ENCODE data around the gene MSH5. TPM values are rescaled to one million over a fixed set of nuclear protein-coding genes. Genes with fewer than 3 reads are reported as not detected.
A peak's percentile ranks its signal among the peaks of the same experiment; 100 is the strongest.
"Not testable (repeated sequence)": the region's sequence is repeated elsewhere in the genome, so short reads cannot be mapped to it uniquely, and the experiment has no call there.

Gene MSH5
- total RNA-seq, 1 experiment from 2014 or later = 22.7 TPM

DNA sequence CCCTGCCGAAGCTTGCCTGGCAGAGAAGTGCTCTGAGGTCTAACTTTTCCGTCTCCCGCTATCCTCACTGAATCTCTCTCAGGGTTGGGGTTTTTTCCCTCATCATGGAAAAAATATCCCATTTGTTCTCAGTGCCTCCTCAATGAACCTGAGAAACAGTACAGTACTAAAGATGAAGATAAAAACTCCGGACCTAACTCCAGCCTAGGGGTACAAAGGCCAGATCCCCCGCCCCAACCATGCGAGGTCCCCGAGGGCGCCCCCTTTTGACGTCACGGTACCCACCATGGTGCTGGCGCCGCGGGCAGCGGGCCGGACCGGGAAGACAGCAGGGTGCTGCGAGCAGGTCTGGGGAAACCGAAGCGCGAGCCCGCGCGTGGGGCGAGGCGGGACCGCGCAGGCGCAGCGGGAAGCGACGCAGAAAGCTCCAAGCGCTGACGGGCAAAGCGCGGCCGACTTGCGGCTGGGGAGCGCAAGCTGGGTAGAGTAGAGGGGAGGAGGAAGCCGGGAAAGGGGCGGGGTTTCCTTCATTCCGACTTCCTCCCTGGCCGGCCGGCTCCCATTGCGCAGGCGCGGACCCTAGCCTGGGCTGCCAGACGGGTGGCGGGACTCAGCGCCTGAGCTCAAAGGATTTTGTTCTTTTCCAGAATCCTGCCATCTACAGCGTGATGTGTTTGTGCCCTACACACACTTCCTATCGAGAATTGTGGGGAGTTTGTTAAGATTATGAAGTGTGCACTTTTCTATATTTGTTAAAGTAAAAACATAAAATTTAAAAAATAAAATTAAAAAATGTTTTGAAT, 66.9 kb downstream of the MSH5 start, which contains the start of gene LSM2:
Gene LSM2 (minus strand): TSS at position 497 of the 803 bp plus-strand sequence. CDS start 209 bp downstream, at position 288.
- no peaks in the 10 kb centered on the region for H3K27me3 ChIP-seq (ENCODE audit: low read length)

DNA sequence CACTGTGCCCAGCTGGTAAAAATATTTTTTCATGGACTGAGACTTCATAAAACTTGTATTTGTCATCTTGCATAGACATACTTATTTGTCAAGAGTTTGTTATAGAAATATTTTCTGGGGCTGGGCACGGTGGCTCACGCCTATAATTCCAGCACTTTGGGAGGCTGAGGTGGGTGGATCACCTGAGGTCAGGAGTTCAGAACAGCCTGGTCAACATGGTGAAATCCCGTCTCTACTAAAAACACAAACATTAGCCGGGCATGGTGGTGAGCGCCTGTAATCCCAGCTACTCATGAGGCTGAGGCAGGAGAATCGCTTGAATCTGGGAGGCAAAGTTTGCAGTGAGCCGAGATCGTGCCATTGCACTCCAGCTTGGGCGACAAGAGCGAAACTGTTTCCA, 68.8 kb downstream of the MSH5 start:
- H3K27me3 ChIP-seq (ENCODE audit: low read length); ATAC-seq; intact Hi-C loops (cut with micrococcal nuclease); H3K27ac ChIP-seq (ENCODE audit: low read length); H3K9me3 ChIP-seq (ENCODE audit: low read length); H3K9me2 ChIP-seq (replicated peaks; ENCODE audit: low read length); BruUV-seq (replicated peaks); H3K36me3 ChIP-seq (ENCODE audit: low read depth, low read length); POLR2A ChIA-PET (ENCODE audit: unreplicated experiment); H3F3A ChIP-seq (ENCODE audit: low read length, unreplicated experiment); H3K4me2 ChIP-seq (ENCODE audit: low read length); H3K4me3 ChIP-seq (ENCODE audit: low read length); H2AFZ ChIP-seq (ENCODE audit: low read length); DNase-seq; H4K20me1 ChIP-seq (ENCODE audit: low read length); H3K9ac ChIP-seq (ENCODE audit: low read length); H3K4me1 ChIP-seq (ENCODE audit: insufficient read depth, low read length): not testable (repeated sequence)
- CTCF ChIA-PET = interaction anchor here (0.6 kb wide), 1 partner anchor 209 kb away, joined by 3 read pairs; no protein-coding TSS in a partner anchor
- peaks cover 28% of the 10 kb centered on the region for H3K79me2 ChIP-seq (ENCODE audit: low read length)

More for the DNA sequence above, 66.9 kb downstream of the MSH5 start, which contains the start of gene LSM2:
- no TSS peak for BruUV-seq (replicated peaks)
- Histone ChIP-seq H3K9me2 (replicated peaks; ENCODE audit: low read length) (no peaks in the 10 kb centered on the region), H3K4me1 (ENCODE audit: insufficient read depth, low read length) (peaks cover 6% of the 10 kb centered on the region), H4K20me1 (ENCODE audit: low read length) (no peaks in the 10 kb centered on the region), H3K9ac (ENCODE audit: low read length) (peak within 1 kb of the TSS; percentile 86), H2AFZ (ENCODE audit: low read length) (peak within 1 kb of the TSS; percentile 77), H3K4me2 (ENCODE audit: low read length) (peak within 1 kb of the TSS; percentile 89), H3K4me3 (ENCODE audit: low read length) (peak within 1 kb of the TSS; percentile 73), H3K79me2 (ENCODE audit: low read length) (peaks cover 34% of the 10 kb centered on the region), H3K27ac (ENCODE audit: low read length) (peak within 1 kb of the TSS; percentile 53), H3K9me3 (ENCODE audit: low read length) (no peaks in the 10 kb centered on the region), H3F3A (ENCODE audit: low read length, unreplicated experiment) (no peaks in the 10 kb centered on the region), H3K36me3 (ENCODE audit: low read depth, low read length) (no peaks in the 10 kb centered on the region)
- ChIA-PET CTCF (interaction anchor here (0.6 to 1.0 kb wide), 7 partner anchors 9 to 361 kb away, joined by 3 to 16 read pairs (median 4); partner anchors contain the start of genes HSPA1A, HSPA1L and VARS1), POLR2A (ENCODE audit: unreplicated experiment) (interaction anchor here (0.6 to 1.6 kb wide), 7 partner anchors 8 to 165 kb away, joined by 3 to 21 read pairs (median 4); partner anchors contain the start of genes HSPA1A, HSPA1B and HSPA1L)
- DNase-seq (peak; percentile 96), ATAC-seq (peak; percentile 99)
- intact Hi-C loops (cut with micrococcal nuclease) = no loop called here
- TF ChIP-seq EZH2 (IDR thresholded peaks at IDR 0.05; ENCODE audit: low read length, unreplicated experiment) = no peak
- TF ChIP-seq, protein P1, sequence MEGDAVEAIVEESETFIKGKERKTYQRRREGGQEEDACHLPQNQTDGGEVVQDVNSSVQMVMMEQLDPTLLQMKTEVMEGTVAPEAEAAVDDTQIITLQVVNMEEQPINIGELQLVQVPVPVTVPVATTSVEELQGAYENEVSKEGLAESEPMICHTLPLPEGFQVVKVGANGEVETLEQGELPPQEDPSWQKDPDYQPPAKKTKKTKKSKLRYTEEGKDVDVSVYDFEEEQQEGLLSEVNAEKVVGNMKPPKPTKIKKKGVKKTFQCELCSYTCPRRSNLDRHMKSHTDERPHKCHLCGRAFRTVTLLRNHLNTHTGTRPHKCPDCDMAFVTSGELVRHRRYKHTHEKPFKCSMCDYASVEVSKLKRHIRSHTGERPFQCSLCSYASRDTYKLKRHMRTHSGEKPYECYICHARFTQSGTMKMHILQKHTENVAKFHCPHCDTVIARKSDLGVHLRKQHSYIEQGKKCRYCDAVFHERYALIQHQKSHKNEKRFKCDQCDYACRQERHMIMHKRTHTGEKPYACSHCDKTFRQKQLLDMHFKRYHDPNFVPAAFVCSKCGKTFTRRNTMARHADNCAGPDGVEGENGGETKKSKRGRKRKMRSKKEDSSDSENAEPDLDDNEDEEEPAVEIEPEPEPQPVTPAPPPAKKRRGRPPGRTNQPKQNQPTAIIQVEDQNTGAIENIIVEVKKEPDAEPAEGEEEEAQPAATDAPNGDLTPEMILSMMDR (conservative IDR thresholded peaks at IDR 0.05; ENCODE audit: low read depth, low read length) = peak; percentile 55

DNA sequence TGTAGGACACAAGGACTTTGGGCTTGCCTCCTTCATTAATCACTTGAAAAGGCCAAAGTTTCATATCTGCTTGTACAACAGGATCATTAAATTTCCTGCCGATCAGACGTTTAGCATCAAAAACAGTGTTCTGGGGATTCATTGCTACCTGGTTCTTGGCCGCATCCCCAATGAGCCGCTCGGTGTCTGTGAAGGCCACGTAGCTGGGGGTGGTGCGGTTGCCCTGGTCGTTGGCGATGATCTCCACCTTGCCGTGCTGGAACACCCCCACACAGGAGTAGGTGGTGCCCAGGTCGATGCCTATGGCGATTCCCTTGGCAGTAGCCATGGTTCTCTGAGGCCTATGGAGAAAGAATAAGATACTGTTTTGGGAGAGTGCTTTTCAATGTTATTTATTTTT, 71.8 kb downstream of the MSH5 start:
- H3K79me2 ChIP-seq (ENCODE audit: low read length) = peaks cover 10% of the 10 kb centered on the region
- BruUV-seq (replicated peaks) = no TSS peak
- H4K20me1 ChIP-seq (ENCODE audit: low read length) = no peaks in the 10 kb centered on the region
- no peak for DNase-seq
- H3K9ac ChIP-seq (ENCODE audit: low read length) = no peak overlapping the region
- no peaks in the 10 kb centered on the region for H3K36me3 ChIP-seq (ENCODE audit: low read depth, low read length)
- TF ChIP-seq EZH2phosphoT487 (IDR thresholded peaks at IDR 0.05; ENCODE audit: borderline replicate concordance, low read length) = no peak
- no peak for TF ChIP-seq EZH2 (IDR thresholded peaks at IDR 0.05; ENCODE audit: low read length, unreplicated experiment)
- TF ChIP-seq, protein P1 (conservative IDR thresholded peaks at IDR 0.05; ENCODE audit: low read depth, low read length) = no peak
- peaks cover 6% of the 10 kb centered on the region for H3K4me1 ChIP-seq (ENCODE audit: insufficient read depth, low read length)
- no peak overlapping the region for H2AFZ ChIP-seq (ENCODE audit: low read length)
- H3K9me2 ChIP-seq (replicated peaks; ENCODE audit: low read length) = no peaks in the 10 kb centered on the region
- no peak overlapping the region for H3K4me3 ChIP-seq (ENCODE audit: low read length)
- CTCF ChIA-PET = no interaction called here
- H3F3A ChIP-seq (ENCODE audit: low read length, unreplicated experiment) = no peaks in the 10 kb centered on the region
- POLR2A ChIA-PET (ENCODE audit: unreplicated experiment) = no interaction called here
- no peak for ATAC-seq
- H3K27ac ChIP-seq (ENCODE audit: low read length) = no peak overlapping the region
- H3K9me3 ChIP-seq (ENCODE audit: low read length) = no peaks in the 10 kb centered on the region
- no peak overlapping the region for H3K4me2 ChIP-seq (ENCODE audit: low read length)
- intact Hi-C loops (cut with micrococcal nuclease) = no loop called here
- H3K27me3 ChIP-seq (ENCODE audit: low read length) = no peaks in the 10 kb centered on the region

Small RNA genes lying within 50 kb of the gene (microRNA-seq; reads per million reads assigned to microRNA genes)
- not detected for gene MIR4646 (ENCODE audit: unreplicated experiment)

Other genes starting within 250 kb of the MSH5 start
- 25.6 and 32.9 TPM in 2 replicates for gene MICB, start 241.9 kb upstream of the MSH5 start, total RNA-seq (2014; rRNA removed)
- gene MCCD1, start 211.0 kb upstream of the MSH5 start, total RNA-seq (2014; rRNA removed) = not detected in 2 replicates
- 410 and 465 TPM in 2 replicates for gene DDX39B, start 198.0 kb upstream of the MSH5 start, total RNA-seq (2014; rRNA removed)
- gene ATP6V1G2, start 193.4 kb upstream of the MSH5 start, total RNA-seq (2014; rRNA removed) = 1.1 and 1.2 TPM in 2 replicates
- 38.2 and 46.9 TPM in 2 replicates for gene NFKBIL1, start 192.4 kb upstream of the MSH5 start, total RNA-seq (2014; rRNA removed)
- gene LTA, start 167.7 kb upstream of the MSH5 start, total RNA-seq (2014; rRNA removed) = not detected in 2 replicates
- gene TNF, start 164.4 kb upstream of the MSH5 start, total RNA-seq (2014; rRNA removed) = not detected in 2 replicates
- 1.5 TPM in 1 of 2 replicates, not detected in the other for gene LTB, start 157.6 kb upstream of the MSH5 start, total RNA-seq (2014; rRNA removed)
- not detected in 2 replicates for gene LST1, start 153.7 kb upstream of the MSH5 start, total RNA-seq (2014; rRNA removed)
- 0.26 TPM in 1 of 2 replicates, not detected in the other for gene NCR3, start 147.0 kb upstream of the MSH5 start, total RNA-seq (2014; rRNA removed)
- not detected in 2 replicates for gene AIF1, start 124.8 kb upstream of the MSH5 start, total RNA-seq (2014; rRNA removed)
- 123 and 169 TPM in 2 replicates for gene PRRC2A, start 119.3 kb upstream of the MSH5 start, total RNA-seq (2014; rRNA removed)
- gene BAG6, start 87.3 kb upstream of the MSH5 start, total RNA-seq (2014; rRNA removed) = 320 and 365 TPM in 2 replicates
- 1.6 and 2.2 TPM in 2 replicates for gene APOM, start 84.1 kb upstream of the MSH5 start, total RNA-seq (2014; rRNA removed)
- 26.3 and 33.2 TPM in 2 replicates for gene C6orf47, start 79.2 kb upstream of the MSH5 start, total RNA-seq (2014; rRNA removed)
- 11.8 and 14.9 TPM in 2 replicates for gene GPANK1, start 75.0 kb upstream of the MSH5 start, total RNA-seq (2014; rRNA removed)
- gene CSNK2B, start 73.9 kb upstream of the MSH5 start, total RNA-seq (2014; rRNA removed) = 227 and 267 TPM in 2 replicates
- 5.0 and 5.3 TPM in 2 replicates for gene LY6G5B, start 70.0 kb upstream of the MSH5 start, total RNA-seq (2014; rRNA removed)
- 1.6 and 1.8 TPM in 2 replicates for gene LY6G5C, start 58.9 kb upstream of the MSH5 start, total RNA-seq (2014; rRNA removed)
- 52.0 and 54.0 TPM in 2 replicates for gene ABHD16A, start 36.7 kb upstream of the MSH5 start, total RNA-seq (2014; rRNA removed)
- not detected in 2 replicates for gene LY6G6F, start 33.1 kb upstream of the MSH5 start, total RNA-seq (2014; rRNA removed)
- gene LY6G6D, start 24.7 kb upstream of the MSH5 start, total RNA-seq (2014; rRNA removed) = not detected in 2 replicates
- gene LY6G6C, start 18.3 kb upstream of the MSH5 start, total RNA-seq (2014; rRNA removed) = 0.22 TPM in 1 of 2 replicates, not detected in the other
- gene MPIG6B, start 16.6 kb upstream of the MSH5 start, total RNA-seq (2014; rRNA removed) = not detected in 2 replicates
- gene DDAH2, start 10.7 kb upstream of the MSH5 start, total RNA-seq (2014; rRNA removed) = 65.5 and 71.6 TPM in 2 replicates
- 708 and 743 TPM in 2 replicates for gene CLIC1, start 3.5 kb upstream of the MSH5 start, total RNA-seq (2014; rRNA removed)
- 4.2 and 6.0 TPM in 2 replicates for gene SAPCD1, start 22.7 kb downstream of the MSH5 start, total RNA-seq (2014; rRNA removed)
- 0.98 and 1.9 TPM in 2 replicates for gene VWA7, start 37.3 kb downstream of the MSH5 start, total RNA-seq (2014; rRNA removed)
- 89.8 and 130 TPM in 2 replicates for gene VARS1, start 55.7 kb downstream of the MSH5 start, total RNA-seq (2014; rRNA removed)
- gene LSM2, start 67.0 kb downstream of the MSH5 start, total RNA-seq (2014; rRNA removed) = 93.7 and 143 TPM in 2 replicates
- gene HSPA1L, start 75.3 kb downstream of the MSH5 start, total RNA-seq (2014; rRNA removed) = 0.26 and 0.69 TPM in 2 replicates
- 269 and 324 TPM in 2 replicates for gene HSPA1A, start 75.5 kb downstream of the MSH5 start, total RNA-seq (2014; rRNA removed)
- gene HSPA1B, start 87.7 kb downstream of the MSH5 start, total RNA-seq (2014; rRNA removed) = 265 and 331 TPM in 2 replicates
- gene NEU1, start 122.8 kb downstream of the MSH5 start, total RNA-seq (2014; rRNA removed) = 31.7 and 33.1 TPM in 2 replicates
- 3.5 and 4.9 TPM in 2 replicates for gene SLC44A4, start 139.0 kb downstream of the MSH5 start, total RNA-seq (2014; rRNA removed)
- 74.5 and 80.8 TPM in 2 replicates for gene EHMT2, start 157.7 kb downstream of the MSH5 start, total RNA-seq (2014; rRNA removed)
- gene ZBTB12, start 162.1 kb downstream of the MSH5 start, total RNA-seq (2014; rRNA removed) = 5.4 and 8.6 TPM in 2 replicates
- gene C2, start 187.7 kb downstream of the MSH5 start, total RNA-seq (2014; rRNA removed) = 1.1 TPM in 1 of 2 replicates, not detected in the other
- 0.86 TPM in 1 of 2 replicates, not detected in the other for gene CFB, start 206.1 kb downstream of the MSH5 start, total RNA-seq (2014; rRNA removed)
- gene NELFE, start 219.0 kb downstream of the MSH5 start, total RNA-seq (2014; rRNA removed) = 132 and 142 TPM in 2 replicates
- 81.9 and 95.0 TPM in 2 replicates for gene SKIC2, start 219.2 kb downstream of the MSH5 start, total RNA-seq (2014; rRNA removed)
- gene DXO, start 232.1 kb downstream of the MSH5 start, total RNA-seq (2014; rRNA removed) = 27.1 and 32.4 TPM in 2 replicates
- 2.2 and 3.6 TPM in 2 replicates for gene C4A, start 242.1 kb downstream of the MSH5 start, total RNA-seq (2014; rRNA removed)